Endometrium (tissue), 2 donors: Measurements from ENCODE around the gene PTMS.

Source experiments
- FAIRE-seq: peaks from 2 replicates; lab custom pipeline; 2012; peaks lifted over from hg19 to GRCh38; lab: Jason Lieb, UNC
- donor health status: control.
- donor health status: control.

The PTMS gene

DNA sequence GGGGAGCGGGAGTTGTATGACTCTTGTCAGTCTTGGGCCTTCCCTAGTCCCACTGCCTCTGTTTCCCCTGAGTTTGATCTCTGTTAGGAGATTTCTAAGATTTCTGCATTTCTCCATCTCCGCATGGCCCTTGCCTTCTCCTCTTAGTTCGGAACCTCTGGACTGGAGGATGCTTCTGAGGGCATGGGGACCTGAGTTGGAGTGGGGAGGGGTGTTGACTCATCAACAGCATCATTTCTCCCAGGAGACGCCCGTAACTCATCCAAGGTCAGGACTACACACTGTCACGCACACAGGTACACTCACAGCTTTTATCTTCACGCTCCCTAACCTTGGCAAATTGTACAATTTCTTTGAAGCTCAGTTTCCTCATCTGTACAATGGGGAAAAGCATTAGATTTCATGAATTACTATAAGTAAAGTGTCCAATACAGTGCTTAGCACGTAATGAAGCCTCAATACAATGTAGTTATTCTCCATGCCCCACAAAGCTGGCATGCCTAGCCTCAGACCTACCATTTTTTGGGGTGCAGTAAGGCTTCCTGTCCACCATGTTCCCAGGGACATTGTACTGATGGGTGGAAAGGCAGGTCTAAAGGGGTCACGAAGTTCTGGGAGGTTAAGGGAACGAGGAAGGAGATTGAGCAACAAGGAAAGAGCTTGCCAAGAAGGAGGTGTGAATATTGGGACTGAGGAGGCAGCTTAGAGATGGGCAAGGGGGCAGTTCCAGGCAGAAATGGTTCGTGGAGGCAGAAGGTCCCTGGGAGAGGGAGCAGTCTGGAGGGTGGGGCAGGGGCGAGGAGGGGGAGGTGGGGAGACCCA is 5.6 kb downstream of the PTMS start:
- no peak for FAIRE-seq

DNA sequence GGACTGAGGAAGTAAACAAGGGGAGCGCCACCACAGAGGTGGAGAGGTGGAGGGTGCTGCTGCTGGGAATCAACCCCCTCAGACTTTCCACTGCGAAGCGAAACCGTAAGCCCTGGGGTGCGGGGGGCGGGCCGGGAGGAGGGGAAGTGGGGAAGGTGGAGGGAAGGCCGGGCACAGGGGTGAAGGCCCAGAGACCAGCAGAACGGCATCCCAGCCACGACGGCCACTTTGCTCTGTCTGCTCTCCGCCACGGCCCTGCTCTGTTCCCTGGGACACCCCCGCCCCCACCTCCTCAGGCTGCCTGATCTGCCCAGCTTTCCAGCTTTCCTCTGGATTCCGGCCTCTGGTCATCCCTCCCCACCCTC is 6.2 kb downstream of the PTMS start, which contains the start of gene LAG3:
Gene LAG3 (plus strand): TSS at position 190 of the 365 bp plus-strand sequence. CDS start 333 bp downstream, outside the sequence.
- no peak for FAIRE-seq

- FAIRE-seq, result no peak
Measured at GRCh38 chr12:6772726-6773589, 6.8 kb downstream of the PTMS start.

DNA sequence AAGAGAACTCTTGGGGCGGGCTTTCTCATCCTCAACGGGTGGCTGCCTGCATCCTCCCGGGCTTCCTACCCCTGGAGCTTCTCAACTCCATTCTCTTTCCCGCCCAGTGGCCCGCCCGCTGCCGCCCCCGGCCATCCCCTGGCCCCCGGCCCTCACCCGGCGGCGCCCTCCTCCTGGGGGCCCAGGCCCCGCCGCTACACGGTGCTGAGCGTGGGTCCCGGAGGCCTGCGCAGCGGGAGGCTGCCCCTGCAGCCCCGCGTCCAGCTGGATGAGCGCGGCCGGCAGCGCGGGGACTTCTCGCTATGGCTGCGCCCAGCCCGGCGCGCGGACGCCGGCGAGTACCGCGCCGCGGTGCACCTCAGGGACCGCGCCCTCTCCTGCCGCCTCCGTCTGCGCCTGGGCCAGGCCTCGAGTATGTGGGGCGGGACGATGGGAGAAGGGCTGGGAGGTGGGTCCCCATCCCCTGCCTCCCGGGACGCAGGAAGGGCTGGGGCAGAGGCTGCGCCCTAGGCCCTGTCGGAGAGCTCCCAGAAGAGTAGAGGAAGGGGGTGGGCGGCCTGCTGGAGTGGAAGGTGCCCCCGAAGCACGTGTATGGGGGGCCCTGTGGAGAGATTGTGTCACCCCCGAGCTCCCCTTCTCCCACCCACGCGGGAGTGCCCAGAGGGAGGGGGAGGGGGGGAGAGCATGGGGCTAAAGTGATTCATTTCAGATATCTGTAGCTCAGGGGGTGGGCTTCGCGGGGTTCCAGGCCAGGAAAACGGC is 7.6 kb downstream of the PTMS start:
- no peak for FAIRE-seq

GRCh38 chr12:6774499-6775062 is 8.4 kb downstream of the PTMS start:
- no peak for FAIRE-seq

DNA sequence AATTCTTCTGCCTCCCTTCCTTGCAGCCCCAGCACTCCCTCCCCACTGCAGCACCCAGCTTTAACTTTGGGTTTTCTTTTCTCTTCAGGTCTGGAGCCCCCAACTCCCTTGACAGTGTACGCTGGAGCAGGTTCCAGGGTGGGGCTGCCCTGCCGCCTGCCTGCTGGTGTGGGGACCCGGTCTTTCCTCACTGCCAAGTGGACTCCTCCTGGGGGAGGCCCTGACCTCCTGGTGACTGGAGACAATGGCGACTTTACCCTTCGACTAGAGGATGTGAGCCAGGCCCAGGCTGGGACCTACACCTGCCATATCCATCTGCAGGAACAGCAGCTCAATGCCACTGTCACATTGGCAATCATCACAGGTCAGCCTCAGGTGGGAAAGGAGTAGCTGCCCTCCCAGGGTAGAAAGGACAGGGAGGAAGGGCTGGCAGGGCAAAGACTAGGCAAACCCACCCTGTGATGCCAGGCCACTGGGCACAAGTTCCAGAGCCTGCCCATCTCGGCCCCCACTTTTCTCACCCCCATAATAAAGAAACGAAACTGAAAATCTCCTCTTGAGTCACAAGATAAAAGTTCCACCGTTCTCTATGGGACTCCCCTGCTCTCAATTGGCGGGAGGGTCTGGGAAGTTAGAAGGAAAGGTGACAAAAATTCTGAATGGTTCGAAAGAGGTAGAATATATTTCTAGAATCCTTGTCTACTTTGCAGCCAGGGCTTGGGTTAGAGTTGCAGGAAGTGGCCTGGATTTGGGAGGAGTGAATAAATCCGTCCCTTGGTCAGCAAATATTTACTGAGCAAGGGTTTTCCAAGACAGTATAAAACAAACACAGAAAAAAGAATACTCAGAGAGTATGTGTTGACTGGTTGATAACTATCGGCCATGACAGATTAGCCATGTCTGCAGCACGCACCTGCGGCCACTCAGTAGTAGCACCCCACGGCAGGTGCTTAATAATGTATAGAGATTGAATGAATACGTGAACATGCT is 9.3 kb downstream of the PTMS start:
- no peak for FAIRE-seq

DNA sequence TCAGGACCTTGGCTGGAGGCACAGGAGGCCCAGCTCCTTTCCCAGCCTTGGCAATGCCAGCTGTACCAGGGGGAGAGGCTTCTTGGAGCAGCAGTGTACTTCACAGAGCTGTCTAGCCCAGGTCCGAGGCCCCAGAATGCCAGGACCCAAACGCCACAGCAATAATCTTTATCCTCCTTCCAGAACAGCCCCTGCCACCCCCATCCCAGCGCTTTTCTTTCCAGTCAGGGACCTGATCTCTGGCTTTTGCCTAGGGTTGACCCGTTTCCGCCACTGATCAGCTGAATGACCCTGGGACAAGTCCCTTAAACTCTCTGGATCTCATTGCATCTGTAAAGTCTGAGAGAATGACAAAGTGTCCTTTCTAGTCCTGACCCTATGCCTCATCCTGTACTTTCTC is 11.2 kb downstream of the PTMS start:
- FAIRE-seq, result no peak

GRCh38 chr12:6778217-6778573 is 12.0 kb downstream of the PTMS start:
- no peak for FAIRE-seq

DNA sequence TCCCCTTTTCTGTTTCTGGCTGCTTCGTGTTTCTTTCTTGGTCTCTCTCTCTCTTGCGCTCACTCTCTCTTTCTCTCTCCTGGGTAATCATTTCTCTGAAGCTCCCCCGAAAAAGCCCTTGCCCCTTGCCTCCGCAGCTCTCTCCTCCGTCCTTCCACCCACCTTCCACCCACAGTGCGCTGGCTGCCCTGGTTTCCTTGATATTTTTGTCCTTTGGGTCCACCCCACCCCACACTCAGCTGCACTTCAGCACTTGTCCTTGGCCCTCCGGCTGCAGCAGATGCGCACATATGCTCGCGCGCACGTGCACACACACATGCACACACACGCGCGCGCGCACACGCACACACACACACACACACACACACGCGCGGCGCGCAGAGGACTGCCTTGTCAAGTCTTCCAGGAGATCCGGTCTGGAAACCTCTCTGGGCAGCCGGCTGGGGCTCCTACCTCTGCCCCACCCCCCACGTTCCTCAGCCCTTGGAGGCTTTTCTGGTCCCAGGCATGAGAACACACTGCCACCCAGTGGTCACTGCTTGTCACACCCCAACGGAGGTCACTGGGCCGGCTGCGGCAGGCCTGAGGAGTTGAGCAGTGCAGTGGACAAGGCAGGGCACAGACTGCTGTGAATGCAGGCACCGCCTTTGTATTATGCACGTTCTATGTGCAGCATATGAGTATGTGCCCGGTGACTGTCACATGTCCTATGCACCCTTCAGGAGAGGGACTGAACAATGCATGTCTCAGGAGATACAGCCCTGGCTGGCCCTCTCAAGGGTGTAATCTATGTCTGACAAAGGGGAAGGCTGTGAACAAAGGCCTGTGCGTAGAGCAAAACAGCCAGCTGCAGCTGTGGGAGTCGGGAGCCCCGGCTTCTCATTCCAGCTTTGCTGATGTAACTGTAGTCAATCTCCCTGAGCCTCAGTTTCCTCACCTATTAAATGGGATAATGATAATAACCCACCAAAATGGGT is 12.7 kb downstream of the PTMS start:
- peak; percentile 61 for FAIRE-seq

DNA sequence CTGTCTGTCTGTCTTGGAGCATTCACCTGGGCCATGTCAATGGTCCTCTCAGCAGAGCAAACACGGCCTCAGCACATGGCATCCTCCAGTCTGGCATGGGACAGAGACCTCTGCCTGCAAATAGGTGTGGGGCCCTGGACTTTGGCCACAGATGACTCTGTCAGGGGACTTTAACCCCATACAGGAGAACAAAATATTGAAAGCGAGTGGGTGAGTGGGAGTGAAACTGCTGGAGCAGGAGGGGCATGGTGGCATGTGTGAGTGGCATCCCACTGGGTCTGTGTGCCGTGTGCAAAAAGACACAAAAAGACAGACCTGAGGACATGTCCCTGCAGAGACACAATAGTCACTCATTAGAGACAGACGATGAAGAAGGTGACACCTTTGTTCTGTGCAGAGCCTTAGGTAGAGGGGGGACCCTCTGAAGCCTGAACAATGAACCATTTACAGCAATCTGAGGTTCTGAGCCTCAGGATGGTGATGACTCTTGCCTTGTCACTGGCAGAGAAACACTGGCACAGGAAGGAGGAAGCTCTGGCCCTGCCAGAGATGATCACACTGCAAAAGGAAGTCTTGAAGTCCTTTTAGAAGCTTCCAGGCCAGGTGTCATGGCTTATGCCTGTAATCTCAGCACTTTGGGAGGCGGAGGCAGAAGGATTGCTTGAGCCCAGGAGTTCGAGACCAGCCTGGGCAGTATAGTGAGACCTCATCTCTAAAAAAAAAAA is 13.7 kb downstream of the PTMS start:
- FAIRE-seq, result no peak

- no peak for FAIRE-seq
Measured at GRCh38 chr12:6780573-6780972, 14.4 kb downstream of the PTMS start.

DNA sequence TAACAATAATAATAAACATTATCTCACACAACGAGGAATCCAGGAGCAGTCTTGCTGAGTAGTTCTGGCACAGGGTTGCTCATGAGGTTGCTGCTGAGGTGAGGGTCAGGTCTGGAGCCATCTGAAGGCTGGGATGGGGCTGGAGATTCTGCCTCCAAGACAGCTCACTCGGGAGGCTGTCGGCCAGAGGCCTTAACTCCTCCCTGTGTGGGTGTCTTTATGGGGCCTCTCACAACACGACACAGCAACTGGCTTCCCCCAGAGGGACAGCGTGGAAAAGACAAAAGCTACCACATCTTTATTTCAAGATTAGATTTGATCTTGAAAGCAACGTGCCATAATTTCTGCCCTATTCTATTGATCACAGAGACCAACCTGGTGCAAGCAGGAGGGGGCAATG is 16.0 kb downstream of the PTMS start:
- FAIRE-seq, result no peak

DNA sequence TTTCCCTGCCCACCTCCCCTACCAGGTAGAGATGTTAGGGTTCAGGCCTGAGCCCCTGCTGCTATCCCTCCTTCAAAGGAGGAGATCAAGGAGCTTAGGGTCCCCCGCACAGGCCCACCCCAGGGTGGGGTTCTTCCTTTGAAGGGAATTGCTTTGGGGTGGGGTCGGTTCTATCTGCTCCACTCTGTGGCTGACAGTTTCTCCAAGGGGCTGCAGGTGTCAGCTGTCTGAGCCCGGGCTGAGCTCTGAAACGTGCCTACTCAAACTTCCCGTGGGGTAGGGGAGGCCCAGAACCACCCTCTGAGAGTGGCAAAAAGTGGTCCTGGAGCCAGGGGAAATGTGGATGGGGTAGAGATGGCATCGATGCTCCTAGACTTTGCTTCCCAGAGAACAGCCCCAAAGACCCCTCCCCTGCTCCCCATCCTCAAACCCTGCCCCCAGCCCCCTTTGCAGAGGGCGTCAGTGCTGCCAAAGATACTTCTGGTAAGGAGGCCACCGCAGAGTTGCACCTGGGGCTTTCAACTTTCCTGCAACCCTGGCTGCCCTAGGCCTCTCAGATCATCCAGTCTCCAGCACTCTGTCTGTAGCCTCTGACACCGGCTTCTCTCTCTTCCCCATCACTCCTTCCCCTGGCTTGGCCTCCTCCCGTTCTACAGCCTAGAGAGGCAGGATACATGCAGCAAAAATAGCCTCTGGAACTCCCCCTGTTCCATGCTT is 16.8 kb downstream of the PTMS start:
- FAIRE-seq, result no peak

- FAIRE-seq, result no peak
Measured at GRCh38 chr12:6783828-6784227, 17.7 kb downstream of the PTMS start.

DNA sequence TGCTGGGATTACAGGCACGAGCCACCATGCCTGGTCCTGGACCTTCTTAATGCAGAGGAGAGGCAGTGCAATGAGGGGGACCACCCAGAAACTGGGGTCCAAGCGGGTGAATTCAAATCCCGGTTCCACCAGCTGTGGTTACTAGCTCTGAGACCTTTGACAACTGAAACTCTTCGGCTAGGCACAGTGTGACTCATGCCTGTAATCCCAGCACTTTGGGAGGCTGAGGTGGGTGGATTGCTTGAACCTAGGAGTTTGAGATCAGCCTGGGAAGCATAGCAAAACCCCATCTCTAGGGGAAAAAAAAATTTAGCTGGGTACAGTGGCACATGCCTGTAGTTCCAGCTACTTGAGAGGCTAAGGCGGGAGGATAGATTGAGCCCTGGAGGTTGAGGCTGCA is 18.1 kb downstream of the PTMS start:
- no peak for FAIRE-seq

- no peak for FAIRE-seq
Measured at GRCh38 chr12:6784761-6785160, 18.6 kb downstream of the PTMS start.

DNA sequence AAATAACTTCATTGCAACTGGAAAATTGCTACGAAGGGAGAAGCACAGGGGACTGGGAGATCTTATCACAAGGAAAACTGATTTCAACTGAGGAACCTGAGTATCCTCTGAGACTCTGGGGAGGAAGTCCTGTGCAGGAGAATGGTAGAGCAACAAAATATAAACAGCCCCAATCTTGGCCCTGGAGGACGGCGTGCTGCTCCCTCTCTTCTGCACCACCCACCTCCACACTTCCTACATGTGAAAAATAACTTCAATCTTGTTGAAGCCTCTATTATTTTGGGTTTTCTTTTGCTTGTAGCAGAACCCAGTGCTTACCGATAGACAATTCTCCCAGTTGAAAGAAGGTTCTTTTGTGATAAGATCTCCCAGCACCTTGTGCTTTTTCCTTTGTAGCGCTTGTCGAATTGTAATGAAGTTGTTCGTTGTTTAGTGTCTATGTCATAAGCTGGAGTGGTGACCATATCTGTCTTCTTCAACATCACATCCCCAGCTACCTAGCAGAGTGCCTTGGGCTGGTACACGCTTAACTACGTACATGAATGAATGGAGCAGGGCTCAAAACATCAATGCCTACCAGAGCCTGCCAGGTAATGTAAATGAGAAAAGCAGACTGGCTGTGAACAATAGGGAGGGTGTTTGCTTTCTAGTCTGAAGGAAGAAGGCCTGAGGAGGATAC is 20.4 kb downstream of the PTMS start:
- FAIRE-seq, result no peak

DNA sequence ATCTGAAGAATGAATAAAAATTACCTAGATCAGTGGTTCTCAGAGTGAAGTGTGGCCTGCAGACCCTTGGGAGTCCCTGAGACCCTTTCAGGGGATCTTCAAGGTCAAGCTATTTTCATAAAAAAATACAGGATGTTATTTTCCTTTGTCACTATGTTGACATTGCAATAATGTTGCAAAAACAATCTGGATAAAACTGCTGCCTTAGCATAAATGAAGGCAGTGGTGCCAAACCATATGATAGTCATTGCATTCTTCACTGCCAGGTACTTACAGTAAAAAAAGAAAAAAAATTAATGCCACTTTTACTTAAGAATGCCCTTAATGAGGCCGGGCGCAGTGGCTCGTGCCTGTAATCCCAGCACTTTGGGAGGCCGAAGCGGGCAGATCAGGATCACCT is 21.1 kb downstream of the PTMS start:
- FAIRE-seq, result no peak
